Eye (tissue), 1 donor: Measurements from ENCODE around the gene PRKN.
"Not testable (repeated sequence)": the region's sequence is repeated elsewhere in the genome, so short reads cannot be mapped to it uniquely, and the experiment has no call there.

Experiments used
- DNase-seq: peaks from one replicate; pipeline ENCODE4 v3.0.0-alpha.2; 2015

Gene PRKN

DNA sequence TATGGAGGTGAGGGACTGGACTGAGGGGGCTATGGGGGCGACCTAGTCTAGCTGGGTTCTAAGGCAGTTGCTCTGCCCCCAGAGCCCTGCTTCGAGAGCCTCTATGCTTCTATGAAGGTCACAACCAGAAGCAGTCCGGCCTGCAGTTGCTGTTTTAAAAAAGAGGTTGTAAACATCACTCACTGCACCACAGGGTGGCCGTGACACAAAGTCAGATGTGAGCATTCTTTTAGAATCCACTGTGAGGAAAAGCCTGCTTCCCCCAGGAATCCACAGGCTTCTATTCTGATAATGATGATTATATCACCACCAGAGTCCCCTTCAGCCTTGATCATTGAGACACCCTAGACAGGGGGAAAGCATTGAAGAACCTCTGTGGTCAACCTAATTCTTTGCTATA, 1224.0 kb downstream of the PRKN start:
- no peak for DNase-seq

DNA sequence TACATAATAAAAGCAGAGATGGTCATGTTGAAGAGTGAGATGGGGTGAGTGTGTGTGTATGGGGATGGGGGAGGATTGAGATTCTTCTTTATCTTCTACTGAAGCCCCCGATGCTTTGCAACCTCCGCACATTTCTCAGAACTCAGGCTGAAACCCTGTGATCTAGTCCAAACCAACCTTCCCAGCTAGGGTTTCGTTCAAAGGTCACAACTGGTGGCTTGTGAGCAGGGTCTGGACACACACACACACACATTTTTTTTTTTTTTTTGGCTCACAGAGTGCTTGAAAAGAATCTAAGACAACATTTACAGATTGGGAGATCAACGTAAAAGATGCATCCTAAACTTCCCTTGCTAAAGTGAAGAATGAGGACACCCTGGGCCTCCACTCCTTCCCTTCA, 1228.7 kb downstream of the PRKN start:
- DNase-seq = no peak

DNA sequence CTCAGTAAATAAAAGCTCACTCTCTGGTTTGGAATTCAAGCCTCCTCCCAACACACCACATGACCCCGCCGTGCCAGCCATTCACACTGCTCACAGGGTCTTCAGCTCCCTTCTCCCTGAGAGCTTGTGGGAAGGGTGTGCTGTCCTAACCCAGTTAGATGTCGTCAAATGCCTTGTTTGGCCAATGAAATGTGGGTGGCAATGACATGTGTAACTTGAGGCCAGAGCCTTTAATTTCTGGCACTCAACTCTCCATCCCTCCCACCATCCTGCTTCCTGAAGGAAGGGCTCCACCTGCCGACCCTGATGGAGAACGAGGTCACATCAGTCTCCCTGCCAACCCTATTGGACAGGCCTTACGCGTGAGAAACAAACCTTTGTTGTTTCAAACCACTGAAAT, 1229.2 kb downstream of the PRKN start:
- DNase-seq = peak; percentile 69

DNA sequence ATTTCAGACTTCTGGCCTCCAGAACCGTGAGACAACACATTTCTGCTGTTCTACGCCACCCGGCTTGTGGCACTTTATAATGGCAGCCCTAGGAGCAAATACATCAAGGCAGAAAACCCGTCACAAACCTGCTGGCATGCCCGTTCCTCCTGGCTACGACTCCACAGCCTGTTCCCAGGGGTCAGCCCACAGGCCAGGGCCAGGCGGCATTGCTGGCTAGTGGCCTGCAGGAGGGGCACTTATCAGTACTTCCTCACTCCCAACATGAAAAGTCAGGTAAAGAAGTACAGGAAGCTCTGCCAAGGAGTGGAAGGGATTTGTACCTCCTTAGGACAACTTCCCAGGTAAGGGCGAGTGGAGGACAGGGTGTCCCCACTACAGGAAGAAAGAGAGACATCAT, 1230.6 kb downstream of the PRKN start:
- DNase-seq = no peak

DNA sequence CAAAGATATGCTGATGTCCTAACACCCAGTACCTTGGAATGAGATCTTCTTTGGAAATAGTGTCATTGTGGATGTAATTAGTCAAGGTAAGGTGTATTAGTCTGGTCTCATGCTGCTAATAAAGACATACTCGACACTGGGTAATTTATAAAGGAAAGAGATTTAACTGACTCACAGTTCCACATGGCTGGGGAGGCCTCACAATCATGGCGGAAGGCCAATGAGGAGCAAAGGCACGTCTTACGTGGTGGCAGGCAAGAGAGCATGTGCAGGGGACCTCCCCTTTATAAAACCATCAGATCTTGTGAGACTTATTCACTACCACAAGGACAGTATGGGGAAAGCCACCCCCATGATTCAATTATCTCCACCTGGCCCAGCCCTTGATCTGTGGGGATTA, 1231.3 kb downstream of the PRKN start:
- DNase-seq = not testable (repeated sequence)

DNA sequence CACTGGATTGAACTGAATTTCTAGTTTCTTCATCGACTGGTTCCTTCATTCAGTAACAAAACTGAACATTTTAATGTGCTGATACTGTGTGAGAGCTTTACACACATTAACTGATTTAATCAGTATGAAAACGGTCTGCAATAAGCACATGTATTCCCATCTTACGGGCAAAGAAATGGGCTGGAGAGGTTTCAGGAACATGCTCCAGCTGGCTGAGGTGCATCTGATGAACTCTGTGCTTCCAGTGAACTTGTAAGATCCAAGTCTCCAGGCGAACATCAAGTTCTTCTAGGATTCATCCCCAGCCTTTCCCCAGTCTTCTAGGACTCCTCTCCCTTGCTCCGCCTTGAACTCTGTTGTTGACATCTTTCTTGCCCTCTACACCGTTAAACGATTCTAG, 1233.0 kb downstream of the PRKN start:
- DNase-seq = no peak

DNA sequence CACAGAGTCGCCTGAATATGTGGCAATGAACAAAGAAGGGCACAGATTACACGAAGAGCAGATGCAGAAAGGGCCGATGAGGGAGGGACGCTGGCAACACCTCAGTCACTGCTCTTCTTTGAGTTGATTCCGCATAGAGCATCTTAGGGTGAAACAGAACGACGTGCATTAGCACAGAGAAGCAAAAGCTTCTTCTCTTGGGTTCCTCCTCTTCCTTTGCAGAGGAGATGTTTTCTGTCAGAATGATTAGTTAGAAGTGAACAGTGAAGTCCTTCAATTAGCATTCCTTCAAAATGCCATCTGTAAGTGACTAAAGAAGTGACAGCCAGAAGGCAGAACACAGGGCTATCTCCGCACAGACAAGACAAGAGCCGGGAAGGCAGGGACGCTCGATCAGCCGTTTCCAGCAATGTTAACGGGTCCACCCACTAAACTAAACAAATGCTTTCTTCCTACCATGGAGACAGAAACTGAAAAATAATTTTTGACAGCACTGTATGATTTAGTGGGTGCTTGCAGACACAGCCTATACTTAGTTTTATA, 1233.9 kb downstream of the PRKN start:
- DNase-seq = peak; percentile 54

DNA sequence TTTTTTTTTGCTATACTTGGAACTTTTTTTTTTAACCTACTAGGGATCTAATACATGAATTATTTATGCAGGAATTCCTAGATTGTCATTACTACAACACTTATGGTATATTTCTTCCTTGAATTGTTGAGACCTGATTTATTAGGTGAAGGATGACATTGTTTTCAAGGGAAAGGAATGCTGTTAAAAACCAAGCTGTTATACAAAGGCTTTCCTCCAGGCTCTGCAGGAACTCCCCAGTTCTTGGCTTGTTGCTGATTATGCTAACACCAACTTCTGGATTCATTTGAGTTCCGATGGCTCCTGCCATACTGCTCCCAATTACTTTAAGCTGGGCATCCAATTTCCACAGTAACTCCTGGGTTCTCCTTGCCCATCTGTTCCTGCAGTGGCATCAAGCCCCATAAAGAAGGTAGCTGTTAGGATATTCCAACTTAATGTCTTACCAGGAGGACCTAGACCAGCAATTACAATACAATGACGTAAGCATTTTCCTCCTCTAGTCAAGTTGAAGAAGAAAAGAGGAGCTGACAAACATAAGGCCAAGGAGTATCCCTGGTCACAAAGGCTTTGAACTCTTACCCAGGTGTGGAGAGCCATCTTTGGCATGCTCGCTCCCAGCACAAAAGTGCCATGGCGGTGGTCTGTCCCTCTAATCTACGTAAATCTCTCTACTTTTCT, 1237.8 kb downstream of the PRKN start:
- no peak for DNase-seq

DNA sequence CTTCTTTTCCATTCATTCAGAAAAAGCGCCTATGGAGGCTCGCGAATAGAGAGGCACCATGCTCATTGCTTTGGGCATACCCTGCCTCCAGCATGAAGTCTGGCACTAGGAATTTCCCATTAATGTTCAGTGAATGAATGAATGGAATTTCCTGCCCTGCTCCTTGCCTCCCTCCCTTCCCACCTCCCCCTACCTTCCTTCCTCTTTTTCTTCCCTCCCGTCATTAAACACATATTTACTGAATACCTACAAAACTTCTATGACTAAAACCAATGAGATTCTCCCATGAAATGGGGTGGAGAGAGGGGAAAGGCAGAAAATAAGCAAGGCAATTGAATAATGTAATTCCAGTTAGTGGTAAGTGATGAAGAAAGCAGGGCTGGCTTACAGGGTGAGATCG, 1239.9 kb downstream of the PRKN start:
- DNase-seq = no peak

DNA sequence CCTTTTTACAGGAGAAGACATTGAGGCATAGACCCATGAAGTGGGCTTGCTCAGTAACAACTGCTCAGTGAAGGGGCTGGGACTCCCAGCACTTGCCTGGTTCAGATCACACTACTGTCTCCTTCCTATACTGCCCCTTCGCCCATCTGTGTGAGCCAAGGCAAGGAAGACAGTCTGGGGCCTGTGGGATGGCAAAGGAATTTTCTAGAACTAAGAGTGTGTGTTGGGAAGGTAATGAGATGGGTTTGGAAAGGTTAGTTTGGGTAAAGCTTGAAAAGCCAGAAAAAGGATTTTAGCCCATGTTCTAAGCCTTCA, 1240.4 kb downstream of the PRKN start:
- DNase-seq = no peak

DNA sequence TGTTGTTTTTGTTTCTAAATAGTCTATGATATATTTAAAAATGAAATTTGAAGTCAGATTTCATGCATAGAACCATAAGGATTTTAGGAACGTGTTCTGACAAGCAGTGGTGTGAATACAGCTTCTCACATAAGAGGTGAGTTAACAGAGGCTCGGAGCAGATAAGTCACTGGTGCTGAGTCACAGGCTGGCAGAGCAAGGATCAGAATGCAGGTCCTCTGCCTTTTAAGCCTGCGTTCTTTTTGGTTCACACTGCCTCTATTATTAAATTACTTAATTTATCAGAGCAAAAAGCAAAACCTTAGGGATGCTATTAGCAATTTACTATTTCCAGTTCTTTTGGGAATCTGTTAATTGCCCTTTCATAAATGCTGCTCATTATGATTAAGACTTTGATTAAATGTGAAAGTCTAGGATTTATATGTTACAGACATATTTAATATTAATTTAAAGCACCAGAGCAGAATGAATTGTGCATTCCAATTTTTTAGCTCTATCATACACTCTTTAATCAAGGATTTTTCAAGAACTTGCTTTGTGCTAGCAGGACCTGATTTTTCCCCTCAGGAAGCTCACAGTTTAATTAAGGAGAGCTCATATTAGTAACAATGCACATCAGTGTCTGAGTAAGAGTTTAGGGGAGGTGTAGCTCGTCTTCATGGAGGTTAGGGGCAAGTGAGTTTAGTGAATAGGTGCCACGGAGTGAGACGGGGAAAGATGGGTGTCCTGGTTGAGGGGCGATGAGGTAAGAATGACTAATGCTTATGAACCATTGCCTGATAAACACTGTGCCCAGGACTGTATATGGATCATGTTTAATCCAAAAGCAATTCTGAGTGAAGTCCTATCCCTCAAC, 1241.0 kb downstream of the PRKN start:
- no peak for DNase-seq

DNA sequence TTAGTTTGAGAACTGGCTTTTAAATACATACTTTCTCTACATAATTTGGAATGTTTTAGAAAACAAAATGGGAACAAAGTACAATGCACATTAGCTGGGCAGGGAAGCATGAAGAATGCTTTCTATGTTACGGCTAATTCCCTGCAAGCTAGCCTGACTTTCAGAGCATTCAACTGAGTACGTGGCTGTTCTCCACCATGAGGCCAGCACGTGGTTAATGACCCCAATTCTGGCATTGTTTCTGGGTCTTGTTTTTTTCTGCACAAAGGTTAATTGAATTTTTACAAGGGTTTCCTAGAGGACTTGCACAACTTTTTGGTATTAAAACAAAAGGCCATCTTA, 1245.1 kb downstream of the PRKN start:
- peak; percentile 89 for DNase-seq

DNA sequence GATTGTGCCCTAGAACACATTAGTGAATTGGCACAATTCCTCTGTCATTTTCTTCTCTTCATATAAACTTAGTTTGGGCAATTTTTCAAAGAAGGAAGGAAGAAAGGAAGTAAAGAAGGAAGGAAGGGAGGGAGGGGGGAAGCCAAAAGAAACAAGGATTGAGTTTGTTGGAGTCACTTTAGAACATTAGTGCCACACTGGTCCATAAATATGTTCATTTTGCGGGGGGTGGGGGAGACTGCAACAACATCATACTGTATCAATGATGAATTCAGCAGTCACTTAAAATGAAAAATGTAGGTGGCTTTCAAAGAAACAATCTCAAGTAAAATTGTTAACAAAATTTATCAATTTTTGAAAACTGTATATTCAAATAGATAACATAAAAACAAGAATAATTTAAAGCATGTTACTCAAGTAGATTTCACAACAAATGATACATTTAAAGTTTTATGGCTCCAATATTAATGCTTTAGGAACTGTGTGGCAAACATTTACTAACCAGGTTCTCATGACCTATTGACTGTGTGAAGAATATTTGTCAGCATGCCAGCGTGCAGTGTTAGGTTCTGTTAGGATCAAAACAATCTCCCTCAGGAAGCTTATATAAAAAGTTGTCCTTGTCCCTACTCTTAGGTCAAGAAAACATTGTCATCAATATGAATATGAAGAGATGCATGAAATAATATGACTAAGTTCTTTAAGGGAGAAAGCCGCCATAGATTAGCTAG, 1245.6 kb downstream of the PRKN start:
- no peak for DNase-seq

DNA sequence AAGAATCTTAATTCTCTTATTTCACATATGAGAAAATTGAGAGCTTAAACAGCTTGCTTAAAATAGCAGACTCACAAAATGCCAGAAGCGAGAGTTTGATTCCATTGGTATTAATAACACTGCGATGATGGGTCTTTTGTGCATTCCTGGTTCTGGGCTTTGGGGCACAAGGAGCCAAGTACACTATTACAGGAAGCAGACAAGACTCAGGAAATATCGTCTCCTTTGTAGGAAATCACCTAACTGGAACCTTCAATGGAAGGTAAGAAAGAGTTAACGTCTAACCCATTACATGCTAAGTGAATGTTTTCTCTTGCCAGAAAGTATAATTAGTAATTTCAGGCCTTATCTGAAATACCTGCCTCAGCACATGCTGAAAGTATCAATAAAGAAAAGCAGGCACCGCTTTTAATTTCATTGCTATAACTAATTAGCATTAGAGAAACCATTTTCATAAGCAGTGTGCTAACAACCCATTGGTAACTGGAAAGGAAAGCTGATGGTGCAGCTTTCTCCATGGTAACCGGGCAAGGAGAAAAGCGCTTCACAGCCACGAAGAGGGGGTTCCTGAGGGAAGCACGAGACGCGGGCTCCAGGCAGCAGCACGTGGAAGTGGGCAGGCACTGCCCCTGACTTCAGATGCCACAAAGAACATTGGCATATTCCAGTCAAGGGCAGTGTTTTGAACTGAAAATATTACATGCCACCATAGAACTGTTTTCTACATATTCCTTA, 1247.0 kb downstream of the PRKN start:
- no peak for DNase-seq

DNA sequence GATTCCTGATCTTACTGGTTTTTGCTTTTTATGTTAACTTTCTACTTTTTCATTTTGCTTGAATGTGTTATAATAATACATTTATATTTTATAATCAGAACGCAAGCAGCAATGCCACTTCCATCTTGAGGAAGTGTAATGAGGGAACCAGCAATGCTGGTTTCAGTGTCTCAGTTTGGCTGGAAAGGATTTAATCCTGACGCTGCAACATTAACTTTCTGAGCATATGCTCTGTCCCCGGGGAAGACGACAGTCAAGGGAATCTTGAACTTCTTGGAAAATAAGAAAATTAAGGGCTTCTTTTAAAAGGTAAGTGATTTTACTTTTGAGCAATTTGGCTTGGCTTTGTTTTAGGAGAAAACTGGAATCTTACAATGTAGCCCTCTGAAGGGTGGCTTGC, 1248.2 kb downstream of the PRKN start:
- DNase-seq = no peak

DNA sequence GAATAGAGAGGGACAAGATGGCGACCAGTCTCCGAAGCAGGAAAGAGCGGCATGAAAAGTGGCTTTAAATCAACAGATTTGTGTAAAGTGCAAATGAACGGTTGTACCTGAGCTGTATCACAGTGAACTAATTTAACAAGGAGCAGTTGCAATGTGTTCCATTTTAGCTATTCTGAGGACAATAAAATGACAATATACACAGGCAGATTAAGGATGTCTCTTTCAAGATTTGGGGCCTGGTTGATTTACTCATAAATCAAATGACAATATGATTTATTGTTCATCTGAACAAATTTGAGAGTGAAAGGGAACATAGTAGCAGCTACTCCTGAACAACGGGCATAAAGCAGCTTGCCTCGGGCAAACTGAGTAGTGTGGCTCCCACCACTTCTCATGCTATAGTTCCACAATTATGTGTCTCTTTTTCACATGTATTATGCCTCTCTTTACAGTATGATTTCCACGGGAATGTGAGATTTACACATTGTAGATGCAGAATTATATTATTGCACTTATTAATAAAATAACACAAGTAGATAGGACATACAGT, 1249.6 kb downstream of the PRKN start:
- no peak for DNase-seq

DNA sequence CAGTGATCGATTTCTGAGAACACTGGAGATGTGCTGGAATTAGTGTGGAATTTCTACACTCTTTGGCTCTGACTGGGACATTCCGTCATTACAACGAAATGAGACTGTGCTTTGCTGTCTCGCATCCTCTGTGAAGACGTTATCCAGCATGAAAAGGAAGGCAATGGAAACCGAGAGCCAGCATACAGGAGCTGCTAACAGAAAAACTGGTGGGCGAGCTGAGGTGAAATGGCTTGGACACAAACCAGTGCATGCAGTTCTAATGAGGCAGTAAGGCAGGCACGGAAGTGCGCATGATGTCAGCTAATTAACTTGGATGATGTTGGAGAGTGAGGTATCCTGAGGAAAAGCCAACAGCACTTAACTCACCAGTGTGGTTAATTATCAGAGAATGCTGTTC, 1250.9 kb downstream of the PRKN start:
- DNase-seq = peak; percentile 53

DNA sequence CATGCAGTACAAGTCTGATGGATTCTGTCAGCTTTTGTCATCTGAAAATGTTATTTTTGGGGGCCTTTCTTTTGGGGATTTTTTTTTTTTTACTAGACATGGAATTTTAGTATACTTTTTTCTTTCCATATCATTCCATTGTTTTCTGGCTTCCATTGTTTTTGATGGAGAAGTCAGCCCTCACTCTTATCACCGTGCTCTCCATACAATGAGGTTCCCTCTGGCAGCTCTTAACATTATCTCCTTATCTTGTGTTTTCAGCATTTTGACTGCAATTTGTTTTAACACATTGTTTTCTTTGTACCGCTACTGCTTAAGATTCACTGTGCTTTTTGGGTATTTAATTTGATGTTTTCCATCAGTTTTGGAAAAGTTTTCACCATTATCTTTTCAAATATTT, 1262.2 kb downstream of the PRKN start:
- DNase-seq = no peak

DNA sequence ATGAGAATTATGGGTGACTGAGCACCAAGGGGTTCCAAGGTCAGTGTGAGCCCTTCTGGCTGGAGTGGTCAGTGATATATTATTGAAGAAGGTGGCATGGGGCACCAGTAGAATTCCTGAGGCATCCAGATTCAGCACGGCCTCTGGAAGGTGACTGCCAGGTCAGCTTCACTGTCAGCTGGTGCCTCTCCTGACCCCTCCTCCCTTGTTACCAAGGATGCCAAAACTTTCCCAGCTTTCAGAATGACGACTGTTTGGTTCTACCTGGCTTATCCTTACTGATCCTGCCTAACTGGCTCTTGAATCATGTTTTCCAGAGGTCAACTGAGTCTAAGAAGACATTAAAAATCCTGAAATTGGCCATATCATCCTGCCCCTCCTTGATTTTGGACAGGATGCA, 1264.5 kb downstream of the PRKN start:
- DNase-seq = no peak

DNA sequence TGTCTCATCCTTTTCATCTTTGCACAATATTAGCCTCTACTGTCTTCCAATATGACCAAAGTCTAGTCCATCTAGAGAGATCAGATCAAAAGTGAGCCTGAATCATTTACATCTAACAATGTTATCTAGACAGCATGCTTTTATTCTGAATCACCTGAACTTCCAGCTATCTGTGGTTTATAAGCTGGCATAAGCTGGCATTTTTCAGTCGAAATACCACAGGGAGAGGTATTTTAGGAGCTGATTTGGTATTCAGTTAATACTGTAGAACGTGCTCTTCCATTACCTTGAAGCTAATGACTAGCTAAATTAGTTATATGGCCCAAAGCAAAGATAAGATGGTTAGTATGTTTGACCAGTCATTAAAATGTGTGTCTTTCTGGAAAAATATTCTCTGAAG, 1265.4 kb downstream of the PRKN start:
- no peak for DNase-seq

DNA sequence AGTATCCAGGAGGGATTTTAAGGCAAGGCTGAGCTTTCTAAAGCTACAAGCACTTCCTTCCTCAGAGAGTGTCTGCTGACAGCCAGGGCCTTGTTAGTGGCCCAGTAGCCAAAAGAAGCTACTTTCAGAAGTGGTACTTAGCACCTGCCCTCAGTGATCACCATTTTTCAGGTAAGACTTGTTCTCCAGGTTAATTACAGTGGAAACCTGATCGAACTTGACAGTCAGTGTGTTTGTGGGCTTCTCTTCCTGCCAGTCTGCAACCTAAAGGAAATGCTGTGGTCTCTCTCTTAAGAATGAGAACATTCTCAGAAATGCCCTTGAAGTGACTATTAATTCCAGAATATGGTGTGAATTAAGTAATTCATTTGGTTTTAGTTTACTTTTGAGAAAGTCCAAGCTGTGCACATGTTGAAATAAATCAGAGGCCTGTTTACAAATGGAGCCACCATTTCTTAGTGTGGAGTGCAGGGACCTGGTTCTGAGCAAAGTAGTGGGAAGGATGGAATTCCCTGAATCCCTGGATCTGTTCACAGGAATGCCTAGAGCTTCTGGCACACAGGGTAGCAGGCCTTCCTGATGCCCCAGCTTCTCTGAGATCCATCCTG, 1268.5 kb downstream of the PRKN start:
- DNase-seq = no peak

DNA sequence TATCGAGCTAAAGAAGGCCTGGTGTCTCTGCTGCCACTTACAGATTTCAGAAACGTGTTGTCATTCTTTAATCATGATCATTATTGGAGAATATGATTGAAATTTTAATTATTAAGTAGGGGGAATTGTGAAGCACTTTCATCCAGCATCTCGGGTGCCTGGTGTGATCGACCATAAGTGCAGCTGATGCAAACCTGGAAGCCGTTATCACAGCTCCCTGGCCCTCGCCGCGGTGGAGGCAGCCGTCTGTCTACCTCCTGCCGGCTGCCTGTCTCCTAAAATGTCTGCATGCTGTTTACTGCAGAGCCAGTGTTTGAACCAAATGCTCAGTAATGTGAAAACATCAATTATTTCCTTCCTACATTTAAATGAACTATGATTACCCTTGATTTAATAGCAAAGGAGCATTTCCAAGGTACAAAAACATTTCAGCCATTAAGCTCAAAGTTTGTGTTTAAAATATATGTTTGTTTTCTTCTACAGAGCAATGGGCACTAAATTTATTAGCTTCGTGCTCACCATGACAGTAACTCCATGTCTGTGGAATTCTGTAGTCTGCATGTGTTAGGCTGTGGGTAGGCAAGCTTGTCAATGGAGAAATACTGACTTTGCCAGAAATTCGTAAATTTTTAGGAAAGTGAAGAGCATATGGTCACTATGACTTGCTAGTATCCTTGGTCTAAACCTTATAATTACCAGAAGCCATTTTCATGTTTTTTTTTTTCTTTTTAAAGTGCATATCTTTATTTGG, 1269.2 kb downstream of the PRKN start:
- DNase-seq = peak; percentile 55
